ENCODE results near the gene PRAC1.

DNA sequence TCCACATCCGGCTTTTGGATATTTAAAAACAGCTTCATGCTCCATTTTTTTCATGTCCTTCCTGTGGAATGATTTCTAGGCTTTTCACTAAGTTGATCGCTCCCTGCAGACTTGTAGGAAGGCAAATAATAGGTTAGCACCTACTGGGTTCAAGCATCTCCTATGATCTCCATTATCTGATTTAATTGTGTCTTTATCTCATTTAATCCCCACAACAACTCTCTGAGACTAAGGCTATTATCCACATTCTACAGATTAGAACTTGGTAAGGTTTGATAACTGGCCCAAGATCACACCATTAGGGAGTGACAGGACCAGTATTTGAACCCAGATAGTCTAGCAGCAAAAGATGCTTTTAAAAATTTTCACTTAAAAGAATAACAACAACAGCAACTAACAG lies 50.0 kb downstream of the PRAC1 start:
- TF ChIP-seq POLR2A (IDR thresholded peaks at IDR 0.05; ENCODE audit: low read depth, low read length) (no peak), POLR2AphosphoS5 (IDR thresholded peaks at IDR 0.05; ENCODE audit: low read depth, low read length) (no peak)

All from GM12892 (cell line).